Psoas muscle (tissue), 8 donors: ENCODE measurements around the gene MAPKAP1. TPM values are rescaled to one million over a fixed set of nuclear protein-coding genes. Genes with fewer than 3 reads are reported as not detected.
A peak's percentile ranks its signal among the peaks of the same experiment; 100 is the strongest.

ENCODE experiments used
- ATAC-seq, 4 donors: fragments of 200-7000 bp; cut with Tn5 transposase; one replicate each; pipeline ENCODE4 v1.9.1; 2020; ENCODE audit warnings: moderate library complexity in 3 of 4, mild to moderate bottlenecking in 2 of 4
- DNase-seq, 2 donors: peaks; one replicate each; pipeline ENCODE4 v3.0.0-alpha.2; 2020
- H3K27ac ChIP-seq: fragments of 200-600 bp; one replicate; pipeline ENCODE4 v1.8.0; 2022
- H3K27me3 ChIP-seq, 3 donors: fragments of 200-600 bp in 1 of 3; one replicate each; pipeline versions ENCODE4 v1.6.1 to v1.8.0; 2013 to 2022; ENCODE audit warnings: low read length in 2 of 3, mild to moderate bottlenecking in 2 of 3, moderate library complexity in 1 of 3; ENCODE audit not compliant: insufficient read depth in 3 of 3
- H3K36me3 ChIP-seq, 2 donors: fragments of 200-600 bp in 1 of 2; one replicate each; pipeline versions ENCODE4 v1.6.1 to v1.8.0; 2013 to 2022; ENCODE audit warnings: low read depth in 1 of 2, mild to moderate bottlenecking in 1 of 2, moderate library complexity in 1 of 2; ENCODE audit not compliant: insufficient read depth in 1 of 2
- H3K4me1 ChIP-seq: fragments of 200-600 bp; one replicate; pipeline ENCODE4 v1.8.0; 2022
- H3K4me3 ChIP-seq: fragments of 200-600 bp; one replicate; pipeline ENCODE4 v1.8.0; 2022; ENCODE audit warnings: mild to moderate bottlenecking
- H3K9me3 ChIP-seq: fragments of 200-600 bp; one replicate; pipeline ENCODE4 v1.8.0; 2022
- WGBS, 3 donors: extraction: QIAGEN DNeasy Blood & Tissue Kit; methylation state at CpG; one replicate each; pipeline versions ENCODE4 v1.1.6 to v1.1.7; 2013; 5-methylcytosine and 5-hydroxymethylcytosine counted together
- intact Hi-C, 2 donors: fragments of 100-400 bp; cut with DNase I; formaldehyde crosslinking; loops; one replicate each; pipeline versions ENCODE4 v1.11.0 to v1.14.2; 2022
- polyA plus RNA-seq, 3 donors: library from polyadenylated mRNA; stranded (reverse); fragments of 200-250 nt; gene quantifications; one replicate each; pipeline ENCODE4 v1.2.3, GENCODE V29; 2013
- total RNA-seq, 4 donors: library from RNA; stranded (reverse); fragmentation: NEBNext Ultra II Directional in 2 of 4; extraction: Animal tissue kit (Norgen Biotek cat#: 25700) in 2 of 4; gene quantifications; one replicate each; pipeline versions ENCODE4 v1.2.1 to v1.2.4, GENCODE V29; 2021 to 2023
- TF ChIP-seq, protein P1 (sequence below): fragments of 200-600 bp; IDR thresholded peaks from one replicate; pipeline ENCODE4 v1.8.0; 2022; ENCODE audit warnings: antibody characterized with exemption
- donor health status: healthy with polysubstance abuse.
- donor health status: DM: no; HTN: no; CAD: no; lungs with moderate emphysema.
- donor health status: Bipolar disorder and iron deficiency.
- donor health status: healthy.
- donor health status: DM: yes; HTN: yes; CAD: no.
- donor health status: DM: no; HTN: no; CAD: no.
- donor health status: DM: no; HTN: no; CAD: no.
- donor health status: DM: yes; HTN: yes; CAD: no.

The MAPKAP1 gene
- total and polyA plus RNA-seq, 7 donors, result 64.2 to 124 (median 90.4) TPM

DNA sequence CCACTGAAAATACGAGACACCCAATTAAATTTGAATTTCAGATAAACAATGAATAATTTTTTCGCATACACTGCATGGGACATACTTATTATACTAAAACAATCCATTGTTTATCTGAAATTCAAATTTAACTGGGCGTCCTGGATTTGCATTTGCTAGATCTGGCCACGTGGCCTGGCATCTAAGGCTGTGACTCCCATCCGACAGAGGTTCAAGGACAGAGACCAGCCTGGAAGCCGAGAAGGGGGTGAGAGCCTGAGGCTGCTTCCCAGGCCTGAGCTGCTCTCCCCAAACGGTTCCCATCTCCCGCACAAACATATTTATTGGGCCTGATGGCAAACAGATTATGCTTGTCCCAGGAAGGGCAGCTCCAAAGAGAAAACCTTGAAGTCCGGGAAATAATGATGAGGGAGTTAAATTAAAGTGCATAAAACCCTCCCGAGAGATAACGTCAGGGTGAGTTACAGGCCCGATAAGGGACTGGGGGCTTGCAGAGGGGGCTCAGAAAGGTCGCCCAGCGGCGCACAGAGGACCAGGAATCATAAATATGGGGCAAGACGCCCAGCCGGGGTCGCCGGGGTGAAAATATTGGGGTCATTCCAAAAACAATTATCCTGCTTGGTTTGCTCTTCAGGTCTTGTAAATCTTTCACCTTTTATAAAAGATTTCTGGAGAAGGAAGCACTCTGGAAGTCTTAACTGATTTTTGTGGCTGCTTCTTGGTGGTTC, 281.7 kb downstream of the MAPKAP1 start:
- DNase-seq, result no peak
- Histone ChIP-seq H3K9me3 (no peaks in the 10 kb centered on the region), H3K27ac (no peak overlapping the region), H3K4me3 (no peak overlapping the region), H3K36me3 (no peaks in the 10 kb centered on the region), H3K4me1 (no peaks in the 10 kb centered on the region), H3K27me3 (no peaks in the 10 kb centered on the region)
- WGBS, 3 donors, result 66 to 74% (median 70%) methylated on average over 19 of the region's 19 CpGs
- TF ChIP-seq, protein P1, sequence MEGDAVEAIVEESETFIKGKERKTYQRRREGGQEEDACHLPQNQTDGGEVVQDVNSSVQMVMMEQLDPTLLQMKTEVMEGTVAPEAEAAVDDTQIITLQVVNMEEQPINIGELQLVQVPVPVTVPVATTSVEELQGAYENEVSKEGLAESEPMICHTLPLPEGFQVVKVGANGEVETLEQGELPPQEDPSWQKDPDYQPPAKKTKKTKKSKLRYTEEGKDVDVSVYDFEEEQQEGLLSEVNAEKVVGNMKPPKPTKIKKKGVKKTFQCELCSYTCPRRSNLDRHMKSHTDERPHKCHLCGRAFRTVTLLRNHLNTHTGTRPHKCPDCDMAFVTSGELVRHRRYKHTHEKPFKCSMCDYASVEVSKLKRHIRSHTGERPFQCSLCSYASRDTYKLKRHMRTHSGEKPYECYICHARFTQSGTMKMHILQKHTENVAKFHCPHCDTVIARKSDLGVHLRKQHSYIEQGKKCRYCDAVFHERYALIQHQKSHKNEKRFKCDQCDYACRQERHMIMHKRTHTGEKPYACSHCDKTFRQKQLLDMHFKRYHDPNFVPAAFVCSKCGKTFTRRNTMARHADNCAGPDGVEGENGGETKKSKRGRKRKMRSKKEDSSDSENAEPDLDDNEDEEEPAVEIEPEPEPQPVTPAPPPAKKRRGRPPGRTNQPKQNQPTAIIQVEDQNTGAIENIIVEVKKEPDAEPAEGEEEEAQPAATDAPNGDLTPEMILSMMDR, result no peak
- intact Hi-C loops, result loop anchor here in 1 of 2 donors (5.0 kb wide), 1 partner anchor 1073 kb away; no protein-coding TSS in a partner anchor
- no peak for ATAC-seq

GRCh38 chr9:125423964-125424363, 283.0 kb downstream of the MAPKAP1 start:
- ATAC-seq (no peak), DNase-seq (no peak)
- H3K4me3 ChIP-seq, result no peak overlapping the region
- H3K27me3 ChIP-seq, result no peaks in the 10 kb centered on the region
- H3K27ac ChIP-seq, result no peak overlapping the region
- TF ChIP-seq, protein P1, result no peak
- intact Hi-C loops, result no loop called here
- no peaks in the 10 kb centered on the region for H3K9me3 ChIP-seq
- WGBS, 3 donors, result 73 to 88% (median 79%) methylated on average over 8 of the region's 8 CpGs
- no peaks in the 10 kb centered on the region for H3K36me3 ChIP-seq
- no peaks in the 10 kb centered on the region for H3K4me1 ChIP-seq

DNA sequence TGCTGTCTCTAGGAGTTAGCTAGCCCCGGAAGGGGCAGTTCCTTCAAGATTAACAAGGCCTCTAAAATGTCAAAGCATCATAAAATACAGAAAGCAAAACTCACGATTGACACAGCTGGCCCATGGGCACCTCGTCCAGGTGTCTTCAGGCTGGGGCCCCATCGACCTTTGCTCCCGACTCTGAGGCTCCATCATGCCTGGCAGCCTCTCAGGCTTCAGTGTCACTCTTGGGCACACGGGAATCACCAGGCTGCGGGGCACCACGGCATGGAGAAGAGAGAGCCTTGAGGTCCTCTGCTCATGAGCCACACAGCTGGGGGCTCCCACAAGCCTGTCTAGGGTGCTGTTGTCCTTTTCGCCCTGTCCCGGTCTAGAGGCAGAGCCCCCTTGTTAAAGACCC, 284.2 kb downstream of the MAPKAP1 start:
- intact Hi-C loops, result no loop called here

GRCh38 chr9:125421591-125422181, 285.3 kb downstream of the MAPKAP1 start:
- Histone ChIP-seq H3K36me3 (no peaks in the 10 kb centered on the region), H3K4me3 (no peak overlapping the region), H3K9me3 (no peaks in the 10 kb centered on the region), H3K27ac (no peak overlapping the region), H3K4me1 (no peaks in the 10 kb centered on the region), H3K27me3 (no peaks in the 10 kb centered on the region)
- TF ChIP-seq, protein P1, result no peak
- DNase-seq, result peak in 1 of 2 donors; percentile 24
- WGBS, 3 donors, result 78 to 89% (median 81%) methylated on average over 13 of the region's 13 CpGs
- intact Hi-C loops, result no loop called here
- ATAC-seq, result no peak

More for the DNA sequence above, 284.2 kb downstream of the MAPKAP1 start:
- no peak overlapping the region for H3K4me3 ChIP-seq
- ATAC-seq, result no peak
- H3K36me3 ChIP-seq, result no peaks in the 10 kb centered on the region
- DNase-seq, result no peak
- no peaks in the 10 kb centered on the region for H3K4me1 ChIP-seq
- H3K9me3 ChIP-seq, result no peaks in the 10 kb centered on the region
- H3K27ac ChIP-seq, result no peak overlapping the region
- TF ChIP-seq, protein P1, result no peak
- 83 to 86% (median 83%) methylated on average over 10 of the region's 10 CpGs for WGBS, 3 donors
- no peaks in the 10 kb centered on the region for H3K27me3 ChIP-seq
